IMR-90 (cell line): ENCODE measurements around the gene SPDYC. TPM values are rescaled to one million over a fixed set of nuclear protein-coding genes. Genes with fewer than 3 reads are reported as not detected.

Experiments used
- ATAC-seq: fragments of 200-7000 bp; cut with Tn5 transposase; 2 replicates; pipeline ENCODE4 v1.9.1; 2020; ENCODE audit warnings: low read depth, mild to moderate bottlenecking, moderate library complexity
- BruUV-seq: library from RNA; stranded (reverse); fragments of 400-500 nt; replicated peaks from 2 replicates; lab custom pipeline; 2021; lab: Mats Ljungman, UMichigan
- CTCF ChIA-PET: fragments of 300-600 bp; formaldehyde crosslinking; extraction: SDS; loops from one replicate; lab custom pipeline; 2021; ENCODE audit warnings: antibody characterized with exemption; lab: Yijun Ruan, JAX
- POLR2A ChIA-PET: fragments of 300-600 bp; sonication (Branson Sonifier 250); formaldehyde crosslinking; loops from one replicate; lab custom pipeline; 2022; ENCODE audit warnings: antibody characterized with exemption; ENCODE audit not compliant: unreplicated experiment; lab: Charles Lee
- DNase-seq: peaks from one replicate; pipeline ENCODE4 v3.0.0; 2013
- H2AFZ ChIP-seq: replicated peaks from 2 replicates; pipeline ENCODE3; 2013; ENCODE audit warnings: low read length, mild to moderate bottlenecking; ENCODE audit not compliant: poor library complexity
- H2AK5ac ChIP-seq: 2 replicates; pipeline ENCODE4 v1.6.1; 2013; ENCODE audit warnings: low read depth, low read length, inconsistent platforms
- H2AK9ac ChIP-seq: replicated peaks from 2 replicates; pipeline ENCODE3; 2013; ENCODE audit warnings: mild to moderate bottlenecking, low read depth, low read length, moderate library complexity; ENCODE audit not compliant: poor library complexity
- H2BK120ac ChIP-seq: 2 replicates; pipeline ENCODE4 v1.6.1; 2013; ENCODE audit warnings: low read depth, low read length, inconsistent platforms
- H2BK15ac ChIP-seq: 3 replicates; pipeline ENCODE4 v1.6.1; 2013; ENCODE audit warnings: low read depth, low read length, inconsistent platforms
- H2BK20ac ChIP-seq: 2 replicates; pipeline ENCODE4 v1.6.1; 2013; ENCODE audit warnings: low read depth, mild to moderate bottlenecking, inconsistent platforms, low read length, moderate library complexity
- H2BK5ac ChIP-seq: 2 replicates; pipeline ENCODE4 v1.6.1; 2013; ENCODE audit warnings: mild to moderate bottlenecking, low read depth, low read length, inconsistent platforms; ENCODE audit not compliant: poor library complexity, severe bottlenecking
- H3K14ac ChIP-seq: replicated peaks from 2 replicates; pipeline ENCODE4 v1.6.1; 2013; ENCODE audit warnings: low read depth, low read length, inconsistent platforms
- H3K18ac ChIP-seq: 2 replicates; pipeline ENCODE4 v1.6.1; 2013; ENCODE audit warnings: low read depth, low read length, control low read depth
- H3K23ac ChIP-seq: 2 replicates; pipeline ENCODE4 v1.6.1; 2013; ENCODE audit warnings: low read depth, low read length, inconsistent platforms
- H3K27ac ChIP-seq: 2 replicates; pipeline ENCODE4 v1.5.1; 2013; ENCODE audit warnings: mild to moderate bottlenecking, control low read depth, low read length; ENCODE audit not compliant: insufficient read depth
- H3K27me3 ChIP-seq: 2 replicates; pipeline ENCODE4 v1.6.1; 2013; ENCODE audit warnings: low read length; ENCODE audit not compliant: control insufficient read depth, insufficient read depth
- H3K36me3 ChIP-seq: 2 replicates; pipeline ENCODE4 v1.6.1; 2013; ENCODE audit warnings: low read length, mixed read lengths; ENCODE audit not compliant: control insufficient read depth, insufficient read depth
- H3K4ac ChIP-seq: 2 replicates; pipeline ENCODE4 v1.6.1; 2013; ENCODE audit warnings: low read depth, low read length, inconsistent platforms
- H3K4me1 ChIP-seq: 2 replicates; pipeline ENCODE4 v1.6.1; 2013; ENCODE audit warnings: low read length, mixed read lengths; ENCODE audit not compliant: control insufficient read depth, insufficient read depth
- H3K4me2 ChIP-seq: 2 replicates; pipeline ENCODE4 v1.6.1; 2013; ENCODE audit warnings: low read depth, mild to moderate bottlenecking, control low read depth, low read length, moderate library complexity
- H3K4me3 ChIP-seq: 2 replicates; pipeline ENCODE4 v1.5.1; 2013; ENCODE audit warnings: low read depth, mild to moderate bottlenecking, control low read depth, low read length, moderate library complexity; ENCODE audit not compliant: insufficient read depth
- H3K56ac ChIP-seq: 2 replicates; pipeline ENCODE4 v1.6.1; 2013; ENCODE audit warnings: low read length, inconsistent platforms; ENCODE audit not compliant: insufficient read depth; ENCODE audit errors: extremely low read depth
- H3K79me1 ChIP-seq, 2 experiments: 2 replicates each; pipeline ENCODE4 v1.6.1; 2013; ENCODE audit warnings: low read length in 2 of 2, inconsistent platforms in 1 of 2, low read depth in 1 of 2
- H3K9ac ChIP-seq: 2 replicates; pipeline ENCODE4 v1.6.1; 2013; ENCODE audit warnings: low read depth, low read length, control low read depth
- H3K9me1 ChIP-seq: 2 replicates; pipeline ENCODE4 v1.6.1; 2013; ENCODE audit warnings: low read length, inconsistent platforms; ENCODE audit not compliant: insufficient read depth
- H3K9me3 ChIP-seq: 2 replicates; pipeline ENCODE4 v1.6.1; 2013; ENCODE audit warnings: low read length; ENCODE audit not compliant: control insufficient read depth, insufficient read depth
- H4K20me1 ChIP-seq: 2 replicates; pipeline ENCODE4 v1.6.1; 2013; ENCODE audit warnings: low read length, inconsistent platforms; ENCODE audit not compliant: insufficient read depth
- H4K5ac ChIP-seq: 2 replicates; pipeline ENCODE4 v1.6.1; 2013; ENCODE audit warnings: mild to moderate bottlenecking, low read depth, low read length, control low read depth
- H4K8ac ChIP-seq, 2 experiments: 2 replicates each; pipeline ENCODE4 v1.6.1; 2013; ENCODE audit warnings: low read depth in 2 of 2, low read length in 2 of 2, control low read depth in 1 of 2, inconsistent platforms in 1 of 2
- H4K91ac ChIP-seq: 2 replicates; pipeline ENCODE4 v1.6.1; 2013; ENCODE audit warnings: low read depth, low read length, inconsistent platforms; ENCODE audit not compliant: insufficient read depth
- CEBPB ChIP-seq: IDR thresholded peaks from 2 replicates; pipeline ENCODE4 v1.6.1; 2012; ENCODE audit warnings: low read depth, low read length, improper control_type of control experiment
- CHD1 ChIP-seq: IDR thresholded peaks from 2 replicates; pipeline ENCODE4 v1.6.1; 2012; ENCODE audit warnings: low read depth, low read length, improper control_type of control experiment
- MAFK ChIP-seq: IDR thresholded peaks from 2 replicates; pipeline ENCODE4 v1.6.1; 2012; ENCODE audit warnings: low read depth, low read length, improper control_type of control experiment
- MAZ ChIP-seq: IDR thresholded peaks from 2 replicates; pipeline ENCODE4 v1.6.1; 2012; ENCODE audit warnings: low read depth, mild to moderate bottlenecking, low read length, improper control_type of control experiment, moderate library complexity, borderline replicate concordance
- NFE2L2 ChIP-seq: fragments of 150-350 bp; IDR thresholded peaks from 2 replicates; pipeline ENCODE4 v1.6.1; 2016; ENCODE audit warnings: low read depth, mild to moderate bottlenecking, low read length
- POLR2A ChIP-seq: IDR thresholded peaks from 2 replicates; pipeline ENCODE4 v1.6.1; 2012; ENCODE audit warnings: mild to moderate bottlenecking, low read depth, low read length
- RAD21 ChIP-seq: IDR thresholded peaks from 2 replicates; pipeline ENCODE4 v1.6.1; 2012; ENCODE audit warnings: low read length, improper control_type of control experiment
- RCOR1 ChIP-seq: IDR thresholded peaks from 2 replicates; pipeline ENCODE4 v1.6.1; 2012; ENCODE audit warnings: mild to moderate bottlenecking, low read length, improper control_type of control experiment; ENCODE audit not compliant: insufficient replicate concordance
- RFX5 ChIP-seq: IDR thresholded peaks from 2 replicates; pipeline ENCODE4 v1.8.0; 2012; ENCODE audit warnings: low read depth, mild to moderate bottlenecking, low read length, moderate library complexity
- SMC3 ChIP-seq: fragments of 150-350 bp; IDR thresholded peaks from 2 replicates; pipeline ENCODE4 v1.6.1; 2016; ENCODE audit warnings: low read depth, mild to moderate bottlenecking, antibody characterized with exemption, low read length, moderate library complexity
- WGBS, 2 experiments: methylation state at CpG; one replicate each; pipeline versions ENCODE4 v1.1.5 to v1.1.7; 2013; ENCODE audit warnings: missing lambda C conversion rate in 2 of 2; ENCODE audit not compliant: insufficient read length in 1 of 2; ENCODE audit errors: extremely low coverage in 2 of 2; 5-methylcytosine and 5-hydroxymethylcytosine counted together
- dilution Hi-C: fragments of 300-500 bp; cut with HindIII; formaldehyde crosslinking; loops from one replicate; pipeline ENCODE4 v1.14.3; 2018; ENCODE audit warnings: low sequenced_read_pairs; ENCODE audit not compliant: unreplicated experiment
- in situ Hi-C: fragments of 300-500 bp; cut with MboI; formaldehyde crosslinking; loops from 3 replicates; pipeline ENCODE4 v1.14.3; 2019; ENCODE audit warnings: low sequenced_read_pairs, inconsistent platforms, mixed read lengths
- intact Hi-C: fragments of 100-400 bp; cut with micrococcal nuclease; formaldehyde crosslinking; loops from 2 replicates; pipeline ENCODE4 v1.10.0; 2022
- polyA plus RNA-seq, 3 experiments: library from polyadenylated mRNA; depleted of rRNA; stranded (reverse); fragments of >200 nt; gene quantifications; 2 replicates each; pipeline ENCODE4 v1.2.3, GENCODE V29; 2012; ENCODE audit warnings: low replicate concordance in 1 of 3
- total RNA-seq: library from RNA; depleted of rRNA; stranded (reverse); fragments of >200 nt; gene quantifications from 2 replicates; pipeline ENCODE4 v1.2.3, GENCODE V29; 2012
- TF ChIP-seq, protein P1 (sequence below): fragments of 150-350 bp; IDR thresholded peaks from 2 replicates; pipeline ENCODE4 v1.6.1; 2017; ENCODE audit warnings: mild to moderate bottlenecking, antibody characterized with exemption, low read length, low read depth
- TF ChIP-seq, protein P2 (sequence below): fragments of 150-350 bp; IDR thresholded peaks from 2 replicates; pipeline ENCODE4 v1.6.1; 2016; ENCODE audit warnings: low read depth, mild to moderate bottlenecking, low read length, moderate library complexity, borderline replicate concordance

The SPDYC gene
- total and polyA plus RNA-seq, 2 of the 4 experiments (the other 2 are of a cell fraction) = not detected

DNA sequence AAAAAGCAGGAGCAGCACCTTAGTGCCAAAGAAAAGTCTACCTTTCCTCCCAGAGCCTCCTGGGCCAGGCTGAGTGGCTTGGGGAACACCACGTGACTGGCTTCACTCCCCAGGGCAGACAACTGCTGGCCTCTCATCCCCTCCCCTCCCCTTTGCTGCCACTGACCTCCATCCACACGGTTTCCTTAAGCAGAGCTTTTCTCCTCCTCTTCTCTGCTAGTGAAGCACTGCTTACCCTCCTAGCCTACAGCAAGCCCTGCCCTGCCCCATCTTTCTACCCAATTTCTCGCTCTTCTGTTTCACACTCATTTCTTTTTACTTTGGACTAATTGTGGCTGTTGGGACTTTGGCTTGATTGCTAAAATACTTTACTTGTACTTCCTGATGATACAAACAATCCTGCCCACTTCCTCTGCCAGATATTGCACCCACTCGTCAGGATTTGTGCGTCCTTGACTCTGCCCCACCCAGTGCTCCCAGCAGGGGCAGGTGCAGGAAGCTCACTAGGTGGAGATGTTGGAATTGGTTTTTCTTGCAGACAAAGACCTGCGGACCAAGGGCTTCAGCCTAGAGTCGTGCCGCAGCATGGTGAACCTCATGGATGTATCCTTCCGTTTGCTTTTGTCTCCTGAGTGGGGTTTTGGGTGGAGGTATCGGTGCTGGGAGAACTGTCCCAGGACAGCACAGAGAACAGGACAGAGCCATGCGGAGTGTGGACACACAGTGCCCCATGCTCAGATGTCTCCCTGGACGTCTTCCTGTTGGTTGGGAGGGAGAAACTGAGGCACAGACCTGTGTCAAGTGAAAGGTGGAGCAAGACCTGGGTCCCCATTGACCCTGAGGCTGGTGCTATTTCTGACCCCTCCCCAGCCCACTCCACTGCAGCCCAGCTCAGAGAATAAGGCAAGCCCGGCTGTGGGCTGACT is 39.0 kb downstream of the SPDYC start (continued):
- TF ChIP-seq, protein P1, sequence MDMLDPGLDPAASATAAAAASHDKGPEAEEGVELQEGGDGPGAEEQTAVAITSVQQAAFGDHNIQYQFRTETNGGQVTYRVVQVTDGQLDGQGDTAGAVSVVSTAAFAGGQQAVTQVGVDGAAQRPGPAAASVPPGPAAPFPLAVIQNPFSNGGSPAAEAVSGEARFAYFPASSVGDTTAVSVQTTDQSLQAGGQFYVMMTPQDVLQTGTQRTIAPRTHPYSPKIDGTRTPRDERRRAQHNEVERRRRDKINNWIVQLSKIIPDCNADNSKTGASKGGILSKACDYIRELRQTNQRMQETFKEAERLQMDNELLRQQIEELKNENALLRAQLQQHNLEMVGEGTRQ = no peak
- TF ChIP-seq MAFK = no peak

DNA sequence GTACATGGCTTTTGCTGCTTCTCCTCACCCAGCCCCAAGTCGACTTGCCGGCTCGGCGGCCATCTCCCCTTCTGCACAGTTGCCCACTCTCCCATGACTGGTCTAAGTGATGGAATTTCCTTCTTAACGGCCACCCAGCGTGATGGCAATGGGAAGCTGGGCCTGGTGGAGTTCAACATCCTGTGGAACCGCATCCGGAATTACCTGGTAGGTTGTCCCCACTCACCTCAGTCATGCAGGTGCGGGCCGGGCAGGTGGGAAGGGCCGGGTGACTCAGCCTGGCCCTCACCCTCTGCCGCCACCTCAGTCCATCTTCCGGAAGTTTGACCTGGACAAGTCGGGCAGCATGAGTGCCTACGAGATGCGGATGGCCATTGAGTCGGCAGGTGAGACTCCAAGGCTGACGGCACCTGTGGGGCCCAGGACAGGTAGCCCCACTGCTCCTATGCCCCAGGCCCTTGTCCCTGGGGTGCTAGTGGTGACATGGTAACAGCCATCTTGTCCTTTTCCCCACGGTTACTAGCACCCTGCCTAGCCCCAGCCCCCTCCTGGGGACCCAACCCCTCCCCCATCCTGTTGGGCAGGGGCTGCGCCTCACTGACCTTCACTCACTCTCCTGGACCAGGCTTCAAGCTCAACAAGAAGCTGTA is 39.8 kb downstream of the SPDYC start:
- Histone ChIP-seq H3K9ac (no peak overlapping the region), H3K36me3 (peaks cover 60% of the 10 kb centered on the region), H2BK15ac (no peak overlapping the region), H4K91ac (no peak overlapping the region), H2BK120ac (no peak overlapping the region), H2AFZ (no peak overlapping the region), H3K4me1 (peaks cover 5% of the 10 kb centered on the region), H3K4me3 (no peak overlapping the region), H3K27me3 (no peaks in the 10 kb centered on the region), H3K18ac (no peak overlapping the region), H3K4ac (no peak overlapping the region), H3K79me1 (peaks cover 0 to 11% of the 10 kb centered on the region in 2 experiments; a peak in 1 of 4 replicates), H4K5ac (no peak overlapping the region), H3K9me1 (peaks cover 4% of the 10 kb centered on the region; the same call in 1 of the 2 replicates), H2AK5ac (no peak overlapping the region), H2BK20ac (no peak overlapping the region), H3K9me3 (no peaks in the 10 kb centered on the region), H3K14ac (no peak overlapping the region), H3K23ac (no peak overlapping the region), H2BK5ac (no peak overlapping the region), H3K4me2 (no peak overlapping the region), H3K56ac (no peak overlapping the region), H2AK9ac (no peak overlapping the region), H4K20me1 (peaks cover 8% of the 10 kb centered on the region; the same call in 1 of the 2 replicates), H4K8ac (no peak overlapping the region), H3K27ac (no peak overlapping the region)
- no TSS peak for BruUV-seq
- DNase-seq = no peak
- no peak for ATAC-seq
- in situ Hi-C loops = no loop called here
- ChIA-PET POLR2A (no interaction called here), CTCF (no interaction called here)
- intact Hi-C loops = no loop called here
- 89% methylated on average over 6 of the region's 20 CpGs; no CpG with 5 or more reads in 1 of the 2 experiments for WGBS, 2 experiments
- dilution Hi-C loops = no loop called here
- TF ChIP-seq RFX5 = no peak
- TF ChIP-seq POLR2A = no peak
- TF ChIP-seq SMC3 = no peak
- TF ChIP-seq, protein P2, sequence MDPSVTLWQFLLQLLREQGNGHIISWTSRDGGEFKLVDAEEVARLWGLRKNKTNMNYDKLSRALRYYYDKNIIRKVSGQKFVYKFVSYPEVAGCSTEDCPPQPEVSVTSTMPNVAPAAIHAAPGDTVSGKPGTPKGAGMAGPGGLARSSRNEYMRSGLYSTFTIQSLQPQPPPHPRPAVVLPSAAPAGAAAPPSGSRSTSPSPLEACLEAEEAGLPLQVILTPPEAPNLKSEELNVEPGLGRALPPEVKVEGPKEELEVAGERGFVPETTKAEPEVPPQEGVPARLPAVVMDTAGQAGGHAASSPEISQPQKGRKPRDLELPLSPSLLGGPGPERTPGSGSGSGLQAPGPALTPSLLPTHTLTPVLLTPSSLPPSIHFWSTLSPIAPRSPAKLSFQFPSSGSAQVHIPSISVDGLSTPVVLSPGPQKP = no peak
- TF ChIP-seq, protein P1 = no peak
- TF ChIP-seq RCOR1 = no peak
- TF ChIP-seq MAFK = no peak
- no peak for TF ChIP-seq NFE2L2
- TF ChIP-seq CHD1 = no peak
- no peak for TF ChIP-seq MAZ
- TF ChIP-seq CEBPB = no peak
- TF ChIP-seq RAD21 = no peak
